SK-N-SH treated with all-trans-retinoic acid at 6 μM for 48 hours (cell line): Measurements from ENCODE around the gene SMG1.
"Not testable (repeated sequence)": the region's sequence is repeated elsewhere in the genome, so short reads cannot be mapped to it uniquely, and the experiment has no call there.

Source experiments
- ARNTL ChIP-seq: fragments of 450-650 bp; formaldehyde crosslinking; IDR thresholded peaks from 2 replicates; pipeline ENCODE4 v1.5.0; 2020; ENCODE audit warnings: low read depth, mild to moderate bottlenecking, moderate library complexity, borderline replicate concordance
- BACH2 ChIP-seq: fragments of 250-450 bp; sonication (Bioruptor Pico); IDR thresholded peaks from 2 replicates; pipeline ENCODE4 v1.9.0; 2021; ENCODE audit warnings: mild to moderate bottlenecking, borderline replicate concordance
- CREB5 ChIP-seq: fragments of 250-450 bp; sonication (Bioruptor Pico); IDR thresholded peaks from 2 replicates; pipeline ENCODE4 v1.5.1; 2020; ENCODE audit warnings: low read depth, mild to moderate bottlenecking, moderate library complexity
- GLIS3 ChIP-seq: fragments of 250-450 bp; sonication (Bioruptor Pico); IDR thresholded peaks from 2 replicates; pipeline ENCODE4 v1.5.0; 2020; ENCODE audit warnings: mild to moderate bottlenecking, moderate library complexity
- PPARA ChIP-seq: fragments of 250-450 bp; sonication (Bioruptor Pico); IDR thresholded peaks from 2 replicates; pipeline ENCODE4 v1.5.0; 2020; ENCODE audit warnings: mild to moderate bottlenecking, borderline replicate concordance
- RARB ChIP-seq: fragments of 250-450 bp; sonication (Bioruptor Pico); IDR thresholded peaks from 2 replicates; pipeline ENCODE4 v1.8.0; 2021; ENCODE audit warnings: mild to moderate bottlenecking, moderate library complexity
- SNAI2 ChIP-seq: fragments of 250-450 bp; sonication (Bioruptor Pico); IDR thresholded peaks from 2 replicates; pipeline ENCODE4 v1.5.0; 2020; ENCODE audit warnings: mild to moderate bottlenecking, moderate library complexity
- ZC3H10 ChIP-seq: fragments of 250-450 bp; sonication (Bioruptor Pico); IDR thresholded peaks from 2 replicates; pipeline ENCODE4 v1.5.1; 2021; ENCODE audit warnings: mild to moderate bottlenecking, moderate library complexity
- ZFP3 ChIP-seq: fragments of 250-450 bp; sonication (Bioruptor Pico); IDR thresholded peaks from 2 replicates; pipeline ENCODE4 v1.5.0; 2020; ENCODE audit warnings: mild to moderate bottlenecking, moderate library complexity
- ZFP30 ChIP-seq: fragments of 450-650 bp; formaldehyde crosslinking; IDR thresholded peaks from 2 replicates; pipeline ENCODE4 v1.5.0; 2022; ENCODE audit warnings: mild to moderate bottlenecking, moderate library complexity
- ZNF565 ChIP-seq: fragments of 450-650 bp; formaldehyde crosslinking; conservative IDR thresholded peaks from 2 replicates; pipeline ENCODE4 v1.5.0; 2020; ENCODE audit warnings: low read depth, mild to moderate bottlenecking, moderate library complexity
- ZNF70 ChIP-seq: fragments of 450-650 bp; formaldehyde crosslinking; IDR thresholded peaks from 2 replicates; pipeline ENCODE4 v1.5.0; 2020; ENCODE audit warnings: mild to moderate bottlenecking, moderate library complexity
- TF ChIP-seq, protein P1 (sequence below): fragments of 250-450 bp; sonication (Bioruptor Pico); IDR thresholded peaks from 2 replicates; pipeline ENCODE4 v1.5.0; 2020; ENCODE audit warnings: mild to moderate bottlenecking, moderate library complexity
- TF ChIP-seq, protein P2 (sequence below): fragments of 250-450 bp; sonication (Bioruptor Pico); IDR thresholded peaks from 2 replicates; pipeline ENCODE4 v1.8.0; 2020; ENCODE audit warnings: mild to moderate bottlenecking, moderate library complexity, borderline replicate concordance

DNA sequence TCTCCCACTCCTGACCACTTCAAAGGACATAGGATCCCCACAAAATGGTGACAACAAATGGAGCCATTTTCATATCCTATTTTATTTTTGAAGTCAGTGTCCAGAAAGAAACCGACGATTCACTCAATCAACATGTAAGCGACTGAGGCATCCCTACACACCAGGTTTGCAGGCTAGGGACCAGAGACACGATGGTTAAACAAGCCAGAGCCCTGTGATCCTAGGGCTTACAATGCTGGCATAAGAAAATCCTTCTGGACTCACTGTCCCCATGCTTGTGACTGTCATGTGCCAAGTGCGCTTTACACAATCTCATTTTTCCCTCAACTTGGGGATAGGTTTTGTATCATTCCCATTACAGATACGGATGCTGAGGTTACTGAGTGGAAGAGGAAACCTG, 145.0 kb downstream of the SMG1 start:
- TF ChIP-seq, protein P1, sequence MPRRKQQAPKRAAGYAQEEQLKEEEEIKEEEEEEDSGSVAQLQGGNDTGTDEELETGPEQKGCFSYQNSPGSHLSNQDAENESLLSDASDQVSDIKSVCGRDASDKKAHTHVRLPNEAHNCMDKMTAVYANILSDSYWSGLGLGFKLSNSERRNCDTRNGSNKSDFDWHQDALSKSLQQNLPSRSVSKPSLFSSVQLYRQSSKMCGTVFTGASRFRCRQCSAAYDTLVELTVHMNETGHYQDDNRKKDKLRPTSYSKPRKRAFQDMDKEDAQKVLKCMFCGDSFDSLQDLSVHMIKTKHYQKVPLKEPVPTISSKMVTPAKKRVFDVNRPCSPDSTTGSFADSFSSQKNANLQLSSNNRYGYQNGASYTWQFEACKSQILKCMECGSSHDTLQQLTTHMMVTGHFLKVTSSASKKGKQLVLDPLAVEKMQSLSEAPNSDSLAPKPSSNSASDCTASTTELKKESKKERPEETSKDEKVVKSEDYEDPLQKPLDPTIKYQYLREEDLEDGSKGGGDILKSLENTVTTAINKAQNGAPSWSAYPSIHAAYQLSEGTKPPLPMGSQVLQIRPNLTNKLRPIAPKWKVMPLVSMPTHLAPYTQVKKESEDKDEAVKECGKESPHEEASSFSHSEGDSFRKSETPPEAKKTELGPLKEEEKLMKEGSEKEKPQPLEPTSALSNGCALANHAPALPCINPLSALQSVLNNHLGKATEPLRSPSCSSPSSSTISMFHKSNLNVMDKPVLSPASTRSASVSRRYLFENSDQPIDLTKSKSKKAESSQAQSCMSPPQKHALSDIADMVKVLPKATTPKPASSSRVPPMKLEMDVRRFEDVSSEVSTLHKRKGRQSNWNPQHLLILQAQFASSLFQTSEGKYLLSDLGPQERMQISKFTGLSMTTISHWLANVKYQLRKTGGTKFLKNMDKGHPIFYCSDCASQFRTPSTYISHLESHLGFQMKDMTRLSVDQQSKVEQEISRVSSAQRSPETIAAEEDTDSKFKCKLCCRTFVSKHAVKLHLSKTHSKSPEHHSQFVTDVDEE (CRISPR knock-in tag): not testable (repeated sequence)
- not testable (repeated sequence) for TF ChIP-seq ARNTL (CRISPR knock-in tag); BACH2; PPARA (CRISPR knock-in tag); ZNF70 (CRISPR knock-in tag); RARB; SNAI2 (CRISPR knock-in tag); CREB5 (CRISPR knock-in tag); ZFP30 (CRISPR knock-in tag); ZC3H10 (CRISPR knock-in tag); GLIS3 (CRISPR knock-in tag); ZFP3 (CRISPR knock-in tag); ZNF565 (CRISPR knock-in tag)
- TF ChIP-seq, protein P2, sequence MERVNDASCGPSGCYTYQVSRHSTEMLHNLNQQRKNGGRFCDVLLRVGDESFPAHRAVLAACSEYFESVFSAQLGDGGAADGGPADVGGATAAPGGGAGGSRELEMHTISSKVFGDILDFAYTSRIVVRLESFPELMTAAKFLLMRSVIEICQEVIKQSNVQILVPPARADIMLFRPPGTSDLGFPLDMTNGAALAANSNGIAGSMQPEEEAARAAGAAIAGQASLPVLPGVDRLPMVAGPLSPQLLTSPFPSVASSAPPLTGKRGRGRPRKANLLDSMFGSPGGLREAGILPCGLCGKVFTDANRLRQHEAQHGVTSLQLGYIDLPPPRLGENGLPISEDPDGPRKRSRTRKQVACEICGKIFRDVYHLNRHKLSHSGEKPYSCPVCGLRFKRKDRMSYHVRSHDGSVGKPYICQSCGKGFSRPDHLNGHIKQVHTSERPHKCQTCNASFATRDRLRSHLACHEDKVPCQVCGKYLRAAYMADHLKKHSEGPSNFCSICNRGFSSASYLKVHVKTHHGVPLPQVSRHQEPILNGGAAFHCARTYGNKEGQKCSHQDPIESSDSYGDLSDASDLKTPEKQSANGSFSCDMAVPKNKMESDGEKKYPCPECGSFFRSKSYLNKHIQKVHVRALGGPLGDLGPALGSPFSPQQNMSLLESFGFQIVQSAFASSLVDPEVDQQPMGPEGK (CRISPR knock-in tag): not testable (repeated sequence)
